ENCODE results near the gene SEMA4G.

DNA sequence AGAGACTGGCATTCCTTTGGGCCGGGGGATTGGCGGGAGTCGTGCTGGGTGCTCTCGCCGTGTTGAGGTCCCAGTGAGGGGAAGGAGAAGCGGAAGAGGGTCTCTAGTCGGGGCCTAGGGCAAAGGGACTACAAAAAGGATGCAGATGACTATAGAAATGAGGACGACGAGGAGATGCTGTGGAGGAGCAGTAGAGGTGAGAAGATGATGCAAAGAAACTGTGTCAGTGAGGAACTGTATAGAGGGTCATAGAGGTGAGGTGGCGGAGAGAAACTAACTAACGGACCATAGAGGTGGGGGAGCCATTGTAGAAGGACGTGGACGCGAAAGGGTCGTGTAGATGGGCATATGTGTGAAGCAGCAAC, 18.4 kb downstream of the SEMA4G start:
- no peak for TF ChIP-seq CTCF (IDR thresholded peaks at IDR 0.05; ENCODE audit: low read length)
- no peak for TF ChIP-seq EZH2 (optimal IDR thresholded peaks at IDR 0.05; ENCODE audit: low read depth, low read length)
- no peak for TF ChIP-seq EZH2phosphoT487 (IDR thresholded peaks at IDR 0.05; ENCODE audit: low read length)
